H1 (cell line): ENCODE results near the gene TTBK1.

Source experiments
- JUN ChIP-seq: IDR thresholded peaks from 2 replicates; pipeline ENCODE4 v1.6.1; 2011; ENCODE audit warnings: low read depth, mild to moderate bottlenecking, improper control_type of control experiment, low read length
- POLR2A ChIP-seq, 2 experiments: IDR thresholded peaks; 1 replicate in 1 of 2; 2 replicates in 1 of 2; pipeline ENCODE4 v1.6.1; 2011; ENCODE audit warnings: low read depth in 2 of 2, low read length in 2 of 2, mild to moderate bottlenecking in 2 of 2; ENCODE audit errors: control extremely low read depth in 1 of 2
- POLR2AphosphoS5 ChIP-seq: IDR thresholded peaks from 2 replicates; pipeline ENCODE4 v1.6.1; 2011; ENCODE audit warnings: low read depth, low read length
- TAF1 ChIP-seq: IDR thresholded peaks from 2 replicates; pipeline ENCODE4 v1.6.1; 2011; ENCODE audit warnings: mild to moderate bottlenecking, low read depth, low read length

DNA sequence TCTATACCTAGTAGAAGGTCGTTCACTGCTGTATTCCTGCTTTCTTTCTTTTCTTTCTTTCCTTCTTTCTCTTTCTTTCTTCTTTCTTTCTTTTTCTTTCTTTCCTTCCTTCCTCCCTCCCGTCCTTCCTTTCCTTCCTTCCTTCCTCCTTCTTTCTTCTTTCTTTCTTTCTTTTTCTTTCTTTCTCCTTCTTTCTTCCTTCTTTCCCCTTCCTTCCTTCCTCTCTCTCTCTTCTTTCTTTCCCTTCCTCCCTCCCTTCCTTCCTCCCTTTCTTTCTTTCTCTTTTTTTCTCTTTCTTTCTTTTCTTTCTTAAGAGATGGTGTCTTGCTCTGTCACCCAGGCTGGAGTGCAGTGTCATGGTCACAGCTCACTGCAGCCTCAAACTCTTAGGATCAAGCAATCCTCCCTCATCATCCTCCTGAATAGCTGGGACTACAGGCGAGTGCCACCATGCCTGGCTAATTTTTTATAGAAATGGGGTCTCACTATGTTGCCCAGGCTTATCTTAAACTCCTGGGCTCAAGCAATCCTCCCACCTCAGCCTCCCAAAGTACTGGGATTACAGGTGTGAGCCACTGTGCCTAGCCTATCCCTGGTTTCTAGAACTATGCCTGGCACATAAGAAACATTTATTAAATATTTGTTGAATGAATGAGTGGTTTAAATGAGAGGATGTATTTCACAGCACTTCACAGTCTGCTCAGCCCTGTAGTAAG is 11.4 kb upstream of the TTBK1 start:
- no peak for TF ChIP-seq POLR2AphosphoS5
- TF ChIP-seq TAF1: no peak
- TF ChIP-seq JUN: no peak
- TF ChIP-seq POLR2A (IDR thresholded peaks at IDR 0.05; ENCODE audit: control extremely low read depth in 1 of 2, low read depth in 2 of 2, low read length in 2 of 2): no peak
